Activated CD8-positive, alpha-beta memory T cell treated with anti-CD3 and anti-CD28 coated beads for 48 hours (primary cell): ENCODE data around the gene SH2D3C.

Experiments
- DNase-seq, 3 experiments: peaks; one replicate each; pipeline ENCODE4 v3.0.0-alpha.2; 2020; ENCODE audit warnings: low read depth in 2 of 3, low spot score in 2 of 3

The SH2D3C gene

GRCh38 chr9:127809002-127809539, 30.6 kb upstream of the SH2D3C start:
- no peak for DNase-seq

GRCh38 chr9:127808347-127809001, 30.0 kb upstream of the SH2D3C start:
- no peak for DNase-seq

- DNase-seq: no peak
Observed at GRCh38 chr9:127806871-127807270, 28.4 kb upstream of the SH2D3C start.

GRCh38 chr9:127805620-127806019, 27.2 kb upstream of the SH2D3C start:
- no peak for DNase-seq

- no peak for DNase-seq
Observed at GRCh38 chr9:127803507-127804352, 25.3 kb upstream of the SH2D3C start.

- DNase-seq: peak; percentile 66 to 74 (median 69)
Observed at GRCh38 chr9:127802576-127803443, 24.3 kb upstream of the SH2D3C start, which contains the start of gene FPGS. FPGS (plus strand) TSS chr9:127802882; CDS start chr9:127802925, 43 bp downstream.

GRCh38 chr9:127801955-127802575, 23.6 kb upstream of the SH2D3C start:
- DNase-seq: no peak

GRCh38 chr9:127796852-127797370, 18.4 kb upstream of the SH2D3C start:
- no peak for DNase-seq

GRCh38 chr9:127796225-127796813, 17.9 kb upstream of the SH2D3C start:
- DNase-seq: no peak

- DNase-seq: no peak
Observed at GRCh38 chr9:127794001-127794791, 15.7 kb upstream of the SH2D3C start.

- no peak for DNase-seq
Observed at GRCh38 chr9:127793093-127793708, 14.7 kb upstream of the SH2D3C start.

- DNase-seq: no peak
Observed at GRCh38 chr9:127792417-127793031, 14.1 kb upstream of the SH2D3C start.

GRCh38 chr9:127791085-127791484, 12.6 kb upstream of the SH2D3C start:
- no peak for DNase-seq

- DNase-seq: no peak
Observed at GRCh38 chr9:127790094-127790855, 11.8 kb upstream of the SH2D3C start.

- no peak for DNase-seq
Observed at GRCh38 chr9:127789179-127789578, 10.7 kb upstream of the SH2D3C start.

- DNase-seq: peak in 1 of 3 experiments; percentile 38
Observed at GRCh38 chr9:127788337-127789011, 10.0 kb upstream of the SH2D3C start.

- no peak for DNase-seq
Observed at GRCh38 chr9:127786773-127787104, 8.3 kb upstream of the SH2D3C start.
